GM13976 (cell line): Measurements from ENCODE around the gene SETD1A.

Source experiments
- DNase-seq: peaks from one replicate; pipeline ENCODE4 v3.0.0; 2012; ENCODE audit warnings: low spot score
- CTCF ChIP-seq: IDR thresholded peaks from 2 replicates; pipeline ENCODE4 v1.5.1; 2012; ENCODE audit warnings: borderline replicate concordance, mild to moderate bottlenecking; ENCODE audit not compliant: insufficient read depth; ENCODE audit errors: extremely low read depth, missing control alignments, control extremely low read depth
- in situ Hi-C: fragments of 300-500 bp; cut with MboI; formaldehyde crosslinking; loops from one replicate; pipeline ENCODE4 v1.12.0; 2022; ENCODE audit warnings: low sequenced_read_pairs, mixed read lengths, inconsistent platforms; ENCODE audit not compliant: unreplicated experiment

SETD1A gene

GRCh38 chr16:31004658-31005057 is 47.1 kb downstream of the SETD1A start:
- DNase-seq, result no peak
- no peak for TF ChIP-seq CTCF
- in situ Hi-C loops, result no loop called here

GRCh38 chr16:31005350-31006085 is 48.0 kb downstream of the SETD1A start:
- in situ Hi-C loops, result no loop called here
- no peak for DNase-seq
- TF ChIP-seq CTCF, result no peak

- no peak for DNase-seq
- TF ChIP-seq CTCF, result no peak
- in situ Hi-C loops, result no loop called here
Observed at GRCh38 chr16:31006086-31006385, 48.5 kb downstream of the SETD1A start.

- in situ Hi-C loops, result no loop called here
- TF ChIP-seq CTCF, result no peak
- no peak for DNase-seq
Observed at GRCh38 chr16:31006589-31006988, 49.0 kb downstream of the SETD1A start.

GRCh38 chr16:31007684-31008083 is 50.1 kb downstream of the SETD1A start:
- TF ChIP-seq CTCF, result no peak
- in situ Hi-C loops, result no loop called here
- DNase-seq, result no peak

- in situ Hi-C loops, result no loop called here
- DNase-seq, result no peak
- no peak for TF ChIP-seq CTCF
Observed at GRCh38 chr16:31008149-31008548, 50.6 kb downstream of the SETD1A start.

GRCh38 chr16:31008551-31008950 is 51.0 kb downstream of the SETD1A start:
- no peak for DNase-seq
- in situ Hi-C loops, result no loop called here
- TF ChIP-seq CTCF, result no peak
